Suprapubic skin (tissue), 4 donors: ENCODE measurements around the gene CCDC174. TPM values are rescaled to one million over a fixed set of nuclear protein-coding genes. Genes with fewer than 3 reads are reported as not detected.

Experiments
- DNase-seq, 2 donors: peaks; one replicate each; pipeline ENCODE4 v3.0.0-alpha.2; 2019; ENCODE audit warnings: low spot score in 2 of 2
- H3K27ac ChIP-seq: fragments of 200-600 bp; sonication (generic); one replicate; pipeline ENCODE4 v1.5.1; 2019
- H3K27me3 ChIP-seq: fragments of 200-600 bp; sonication (generic); one replicate; pipeline ENCODE4 v1.5.1; 2019
- H3K36me3 ChIP-seq: fragments of 200-600 bp; sonication (generic); one replicate; pipeline ENCODE4 v1.5.1; 2019
- H3K4me1 ChIP-seq: fragments of 200-600 bp; sonication (generic); one replicate; pipeline ENCODE4 v1.5.1; 2019
- H3K4me3 ChIP-seq: fragments of 200-600 bp; sonication (generic); one replicate; pipeline ENCODE4 v1.5.1; 2019; ENCODE audit warnings: mild to moderate bottlenecking
- H3K9me3 ChIP-seq: fragments of 200-600 bp; sonication (generic); one replicate; pipeline ENCODE4 v1.5.1; 2019
- CTCF ChIP-seq, 2 donors: fragments of 200-600 bp in 1 of 2; fragments of 450-650 bp in 1 of 2; sonication (generic) in 1 of 2; IDR thresholded peaks; one replicate each; pipeline ENCODE4 v1.5.1; 2016 to 2019; ENCODE audit warnings: antibody characterized with exemption in 2 of 2, mild to moderate bottlenecking in 1 of 2, moderate library complexity in 1 of 2
- EP300 ChIP-seq: sonication (generic); formaldehyde crosslinking; IDR thresholded peaks from one replicate; pipeline ENCODE4 v1.6.1; 2017; ENCODE audit warnings: antibody characterized with exemption
- POLR2A ChIP-seq, 2 donors: fragments of 450-650 bp; IDR thresholded peaks; one replicate each; pipeline ENCODE4 v1.6.1; 2017; ENCODE audit warnings: antibody characterized with exemption in 2 of 2, mild to moderate bottlenecking in 2 of 2, moderate library complexity in 2 of 2
- POLR2AphosphoS5 ChIP-seq, 3 donors: sonication (generic); formaldehyde crosslinking; IDR thresholded peaks; one replicate each; pipeline ENCODE4 v1.6.1; 2017; ENCODE audit warnings: antibody characterized with exemption in 3 of 3
- WGBS: methylation state at CpG from one replicate; pipeline ENCODE4 v1.1.5; 2018; 5-methylcytosine and 5-hydroxymethylcytosine counted together
- total RNA-seq, 4 donors: library from RNA; depleted of rRNA; stranded (reverse); fragments of >200 nt; gene quantifications; one replicate each; pipeline ENCODE4 v1.1.0, GENCODE V29; 2016

The CCDC174 gene
- total RNA-seq, 4 donors from 2014 or later, result 11.2 to 39.3 (median 14.6) TPM

GRCh38 chr3:14699643-14700042 lies 48.1 kb downstream of the CCDC174 start:
- Histone ChIP-seq H3K4me1 (no peaks in the 10 kb centered on the region), H3K9me3 (no peaks in the 10 kb centered on the region), H3K27me3 (no peaks in the 10 kb centered on the region), H3K27ac (no peak overlapping the region), H3K36me3 (peaks cover 6% of the 10 kb centered on the region), H3K4me3 (no peak overlapping the region)
- 80% methylated on average over 1 of the region's 1 CpG for WGBS
- TF ChIP-seq CTCF (IDR thresholded peaks at IDR 0.05), result no peak
- no peak for TF ChIP-seq POLR2AphosphoS5 (IDR thresholded peaks at IDR 0.05)
- no peak for TF ChIP-seq EP300
- TF ChIP-seq POLR2A (IDR thresholded peaks at IDR 0.05), result no peak
- no peak for DNase-seq

- Histone ChIP-seq H3K27me3 (no peaks in the 10 kb centered on the region), H3K27ac (no peak overlapping the region), H3K4me3 (no peak overlapping the region), H3K9me3 (no peaks in the 10 kb centered on the region), H3K4me1 (no peaks in the 10 kb centered on the region), H3K36me3 (peaks cover 6% of the 10 kb centered on the region)
- no peak for DNase-seq
- TF ChIP-seq EP300, result no peak
- 59% methylated on average over 2 of the region's 3 CpGs for WGBS
Measured at GRCh38 chr3:14700891-14701290, 49.3 kb downstream of the CCDC174 start.

GRCh38 chr3:14701676-14702075 lies 50.1 kb downstream of the CCDC174 start:
- WGBS, result 89% methylated on average over 4 of the region's 4 CpGs
- H3K4me1 ChIP-seq, result no peaks in the 10 kb centered on the region

GRCh38 chr3:14703128-14703750 lies 51.7 kb downstream of the CCDC174 start:
- Histone ChIP-seq H3K4me3 (no peak overlapping the region), H3K27ac (no peak overlapping the region), H3K9me3 (no peaks in the 10 kb centered on the region), H3K27me3 (no peaks in the 10 kb centered on the region), H3K4me1 (no peaks in the 10 kb centered on the region), H3K36me3 (peaks cover 6% of the 10 kb centered on the region)
- WGBS, result 100% methylated on average over 1 of the region's 9 CpGs
- TF ChIP-seq POLR2A (IDR thresholded peaks at IDR 0.05) (no peak), POLR2AphosphoS5 (IDR thresholded peaks at IDR 0.05) (no peak), CTCF (IDR thresholded peaks at IDR 0.05) (no peak), EP300 (no peak)
- DNase-seq, result no peak

More at GRCh38 chr3:14701676-14702075, 50.1 kb downstream of the CCDC174 start:
- H3K27me3 ChIP-seq, result no peaks in the 10 kb centered on the region
- H3K27ac ChIP-seq, result no peak overlapping the region
- TF ChIP-seq EP300 (no peak), POLR2A (IDR thresholded peaks at IDR 0.05) (no peak), POLR2AphosphoS5 (IDR thresholded peaks at IDR 0.05) (no peak), CTCF (IDR thresholded peaks at IDR 0.05) (no peak)
- H3K9me3 ChIP-seq, result no peaks in the 10 kb centered on the region
- peaks cover 6% of the 10 kb centered on the region for H3K36me3 ChIP-seq
- no peak overlapping the region for H3K4me3 ChIP-seq
- no peak for DNase-seq

GRCh38 chr3:14703791-14704190 lies 52.2 kb downstream of the CCDC174 start:
- no peak for DNase-seq
- 93% methylated on average over 3 of the region's 3 CpGs for WGBS

More at GRCh38 chr3:14703791-14704190, 52.2 kb downstream of the CCDC174 start:
- H3K27me3 ChIP-seq, result no peaks in the 10 kb centered on the region
- TF ChIP-seq CTCF (IDR thresholded peaks at IDR 0.05), result no peak
- TF ChIP-seq POLR2AphosphoS5 (IDR thresholded peaks at IDR 0.05), result no peak
- no peak for TF ChIP-seq POLR2A (IDR thresholded peaks at IDR 0.05)
- TF ChIP-seq EP300, result no peak
- peaks cover 6% of the 10 kb centered on the region for H3K36me3 ChIP-seq
- H3K4me1 ChIP-seq, result no peaks in the 10 kb centered on the region
- no peak overlapping the region for H3K4me3 ChIP-seq
- H3K9me3 ChIP-seq, result no peaks in the 10 kb centered on the region
- no peak overlapping the region for H3K27ac ChIP-seq
